DOHH2 (cell line): ENCODE data around the gene SEPTIN2.
"Not testable (repeated sequence)": the region's sequence is repeated elsewhere in the genome, so short reads cannot be mapped to it uniquely, and the experiment has no call there.

Experiments used
- CTCF ChIP-seq: fragments of 200-600 bp; sonication (generic); IDR thresholded peaks from one replicate; pipeline ENCODE4 v1.5.1; 2014; ENCODE audit warnings: antibody characterized with exemption, mild to moderate bottlenecking, low read depth, low read length; ENCODE audit not compliant: poor library complexity, severe bottlenecking
- EZH2phosphoT487 ChIP-seq: fragments of 200-600 bp; sonication (generic); IDR thresholded peaks from 2 replicates; pipeline ENCODE4 v1.6.1; 2017; ENCODE audit warnings: borderline replicate concordance, mild to moderate bottlenecking, antibody characterized with exemption, low read length, moderate library complexity, mixed read lengths

- TF ChIP-seq CTCF, EZH2phosphoT487: not testable (repeated sequence)
Observed at GRCh38 chr2:241278306-241278705, 37.4 kb upstream of the SEPTIN2 start.
